Myocyte (in vitro differentiated cells): Measurements from ENCODE around the gene ZNF775. TPM values are rescaled to one million over a fixed set of nuclear protein-coding genes. Genes with fewer than 3 reads are reported as not detected.

ENCODE experiments used
- DNase-seq: peaks from one replicate; pipeline ENCODE4 v3.0.0-alpha.2; 2012; ENCODE audit warnings: low read depth
- total RNA-seq: library from RNA; depleted of rRNA; stranded (reverse); fragments of >200 nt; gene quantifications from 2 replicates; pipeline ENCODE4 v1.2.3, GENCODE V29; 2014

ZNF775 gene
- total RNA-seq, 1 donor from 2014 or later = 17.8 TPM

- peak; percentile 96 for DNase-seq
Measured at GRCh38 chr7:150368096-150368883, 10.8 kb upstream of the ZNF775 start, which contains the start of gene REPIN1. Gene REPIN1, plus strand, starts transcription at chr7:150368822. Its CDS starts 890 bp downstream, at chr7:150369712.

GRCh38 chr7:150368884-150369747 lies 10.0 kb upstream of the ZNF775 start:
- peak; percentile 99 for DNase-seq

DNA sequence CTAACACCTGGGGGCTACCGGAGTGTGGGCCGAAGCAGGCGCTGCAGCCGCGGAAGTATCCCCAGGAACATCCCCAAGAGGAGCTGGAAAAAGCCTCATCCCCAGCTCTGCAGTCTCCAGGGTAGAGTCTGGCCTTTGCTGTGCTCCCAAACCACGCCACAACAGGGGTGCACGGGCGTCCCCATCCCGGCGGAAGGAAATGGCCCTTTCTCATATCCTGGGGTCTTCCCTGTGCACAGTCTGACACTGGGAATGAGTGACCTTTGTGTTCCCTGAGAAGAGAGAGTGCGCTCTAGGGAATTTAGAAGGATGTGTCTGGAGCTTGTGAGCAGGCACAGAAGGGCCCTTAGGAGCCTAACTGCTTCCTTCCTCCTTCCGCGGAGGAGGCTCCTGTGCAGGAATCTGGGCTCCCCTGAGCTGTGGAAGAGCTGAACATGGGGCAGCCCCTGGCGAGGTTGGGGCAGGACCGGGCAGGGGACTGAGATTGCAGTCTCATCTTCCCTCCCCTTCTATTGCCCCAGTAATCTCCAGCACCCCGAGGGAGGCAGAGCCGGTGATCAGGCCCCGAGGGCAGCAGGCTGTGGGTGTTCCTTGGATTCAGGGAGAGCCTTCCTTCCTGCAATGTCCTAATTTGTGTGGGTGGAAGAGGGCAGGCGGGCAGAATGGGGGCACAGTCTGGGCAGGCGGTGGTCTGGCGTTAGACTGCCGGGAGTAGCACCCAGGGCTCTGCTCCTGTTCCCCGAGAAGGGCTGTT lies 9.2 kb upstream of the ZNF775 start:
- DNase-seq = no peak

DNA sequence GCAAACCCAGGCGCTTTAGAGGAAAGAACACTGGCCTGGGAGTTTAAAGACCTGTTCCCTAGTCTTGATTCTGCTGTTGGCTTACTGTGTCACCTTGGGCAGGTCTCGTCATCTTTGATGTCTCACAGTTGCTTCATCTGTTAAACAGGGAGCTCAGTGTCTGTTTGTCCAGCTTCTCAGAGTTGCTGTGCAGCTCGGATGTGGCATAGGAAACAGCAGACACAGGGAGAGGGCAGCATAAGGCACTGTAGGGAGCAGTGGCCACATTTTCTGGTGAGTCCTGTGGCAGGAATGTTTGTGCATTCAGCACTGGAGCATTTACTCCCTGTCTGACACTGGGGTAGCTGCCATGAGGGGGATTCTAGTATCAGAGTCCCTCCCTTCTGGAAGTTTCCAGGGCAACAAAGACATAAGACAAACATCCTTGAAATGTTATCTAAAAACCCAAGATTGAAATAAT lies 8.5 kb upstream of the ZNF775 start:
- DNase-seq = peak; percentile 80

- no peak for DNase-seq
Measured at GRCh38 chr7:150371131-150371995, 7.8 kb upstream of the ZNF775 start.

GRCh38 chr7:150371996-150372270 lies 7.2 kb upstream of the ZNF775 start:
- DNase-seq = no peak

- DNase-seq = no peak
Measured at GRCh38 chr7:150372271-150373048, 6.7 kb upstream of the ZNF775 start.

GRCh38 chr7:150373049-150373801 lies 5.9 kb upstream of the ZNF775 start:
- no peak for DNase-seq

DNA sequence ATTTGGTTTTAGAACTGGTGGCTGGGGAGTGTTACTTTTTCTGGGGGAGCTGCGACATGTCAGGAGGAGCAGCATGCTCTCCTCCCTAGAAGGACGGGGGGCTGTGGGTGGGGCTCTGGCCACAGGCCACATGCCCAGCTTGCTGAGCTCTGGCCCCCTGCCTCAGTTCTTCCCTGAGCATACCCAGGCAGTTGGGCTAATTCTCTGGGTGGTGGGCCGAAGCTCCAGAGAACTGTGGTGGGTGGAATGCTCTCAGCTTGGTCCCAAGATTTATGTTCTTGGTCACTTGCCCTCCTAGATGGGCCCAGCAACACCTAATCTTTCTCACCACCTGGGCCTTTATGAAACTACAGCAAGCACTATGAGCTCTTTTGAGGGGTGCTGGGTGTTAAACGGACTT lies 5.1 kb upstream of the ZNF775 start:
- no peak for DNase-seq

DNA sequence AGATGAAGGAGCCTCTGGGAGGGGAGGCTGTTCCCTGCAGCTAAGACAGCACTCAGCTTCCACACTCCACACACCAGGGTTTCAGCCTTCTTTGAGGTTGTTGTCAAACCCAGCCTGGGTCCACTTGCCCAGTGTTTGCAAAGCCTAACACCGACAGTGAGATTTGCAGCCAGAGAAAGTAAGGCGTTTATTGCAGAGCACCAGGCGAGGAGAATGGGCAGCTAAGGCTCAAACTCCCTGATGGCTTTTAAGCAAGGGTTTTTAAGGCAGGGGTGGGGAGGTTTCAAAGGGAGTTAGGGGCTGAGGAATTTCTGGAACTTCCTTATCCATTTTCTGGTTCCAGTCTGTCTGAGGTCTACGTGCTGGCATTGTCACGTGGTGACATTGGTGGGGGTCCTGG lies 4.7 kb upstream of the ZNF775 start:
- DNase-seq = no peak

DNA sequence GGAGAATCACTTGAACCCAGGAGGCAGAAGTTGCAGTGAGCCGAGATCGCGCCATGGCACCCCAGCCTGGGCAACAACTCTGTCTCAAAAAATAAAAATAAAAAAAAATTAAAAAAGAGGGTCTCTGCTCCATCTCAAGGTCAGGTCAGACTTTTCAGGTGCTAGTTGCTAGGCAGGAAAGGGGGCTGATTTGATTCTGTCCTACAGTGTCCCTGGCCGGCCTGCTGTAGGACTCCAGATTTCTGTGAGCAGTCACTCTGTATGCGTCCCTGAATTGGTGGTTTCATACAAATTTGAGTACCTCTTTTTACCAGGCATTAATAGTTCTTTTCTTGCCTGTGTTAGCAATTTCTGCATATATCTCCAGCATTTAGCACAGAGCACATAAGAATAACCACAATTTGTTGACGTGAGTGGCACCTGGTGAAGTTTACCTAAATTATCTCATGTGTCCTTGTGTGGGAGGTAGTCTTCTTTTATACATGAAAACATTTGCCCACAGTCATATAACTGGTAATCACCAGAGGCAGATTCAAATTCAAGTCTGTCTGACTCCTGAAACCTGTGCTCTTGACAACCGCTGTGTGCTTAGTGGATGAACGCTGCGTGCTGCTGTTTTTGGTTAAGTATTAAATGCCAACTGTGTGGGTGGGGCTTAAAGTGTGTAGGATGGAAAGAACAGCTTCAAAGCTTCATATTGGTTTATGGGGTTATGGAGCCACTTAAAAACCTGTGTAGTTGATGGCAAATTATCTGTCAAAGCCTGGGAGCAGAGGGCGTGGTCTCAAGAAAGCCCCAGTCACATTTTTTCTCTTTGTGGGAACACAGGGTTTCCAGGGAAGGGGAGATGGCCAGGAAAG lies 3.2 kb upstream of the ZNF775 start:
- no peak for DNase-seq

- DNase-seq = no peak
Measured at GRCh38 chr7:150376560-150376959, 2.6 kb upstream of the ZNF775 start.

DNA sequence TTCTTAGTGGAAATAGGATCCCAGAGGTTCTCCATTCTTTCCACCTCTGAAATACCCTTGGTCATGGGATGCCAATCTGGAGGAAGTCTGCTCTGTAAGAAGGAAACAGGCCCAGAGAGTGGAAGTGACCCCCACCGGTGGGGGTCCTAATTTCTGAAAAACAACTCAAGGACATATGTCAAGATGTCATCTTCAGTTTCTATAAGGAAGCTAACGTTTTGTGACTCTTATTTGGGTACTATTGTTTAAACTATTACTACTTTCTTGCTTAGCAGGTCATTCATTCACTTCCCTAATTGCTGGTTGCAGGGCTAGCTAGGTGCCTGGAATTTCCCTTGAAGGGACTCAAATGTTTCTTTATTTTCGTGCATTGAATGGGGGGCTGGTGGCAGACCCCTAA lies 1.9 kb upstream of the ZNF775 start:
- no peak for DNase-seq

- DNase-seq = no peak
Measured at GRCh38 chr7:150377635-150378034, 1.5 kb upstream of the ZNF775 start.

- DNase-seq = peak; percentile 96
Measured at GRCh38 chr7:150378115-150378852, 846 bp upstream of the ZNF775 start.

GRCh38 chr7:150379441-150380379 lies 580 bp downstream of the ZNF775 start:
- peak; percentile 60 for DNase-seq
